T-helper 2 cell treated with Interferon-gamma antibody and Interleukin-4, amounts not matched to agents 100 ng/mL and 5 ng/mL, for 36 hours (primary cell): Measurements from ENCODE around the gene IYD. TPM values are rescaled to one million over a fixed set of nuclear protein-coding genes. Genes with fewer than 3 reads are reported as not detected.

ENCODE experiments used
- intact Hi-C: fragments of 100-400 bp; cut with micrococcal nuclease; formaldehyde crosslinking; loops from one replicate; pipeline ENCODE4 v1.15.1; 2023
- total RNA-seq: library from RNA; stranded (reverse); gene quantifications from 2 replicates; pipeline ENCODE4 v1.2.3, GENCODE V29; 2022

IYD gene
- total RNA-seq: not detected in 2 replicates

DNA sequence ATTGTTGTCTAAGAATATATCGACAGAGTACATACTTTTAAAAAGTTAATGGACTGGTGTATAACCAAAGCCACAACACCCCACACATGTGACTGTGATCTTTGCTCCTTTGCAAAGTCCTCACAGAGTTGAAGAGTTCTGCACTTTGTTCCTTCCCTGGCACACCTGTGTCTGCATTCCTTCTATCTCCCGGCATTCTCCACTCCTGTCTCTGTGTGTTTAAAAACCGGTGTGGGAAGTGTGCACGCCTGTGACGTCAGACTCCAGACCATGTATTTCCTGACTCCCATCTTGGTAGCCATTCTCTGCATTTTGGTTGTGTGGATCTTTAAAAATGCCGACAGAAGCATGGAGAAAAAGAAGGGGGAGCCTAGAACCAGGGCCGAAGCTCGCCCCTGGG is at the start of gene IYD:
Gene IYD (plus strand): TSS at position 251 of the 400 bp plus-strand sequence. CDS start 20 bp downstream, at position 271.
- intact Hi-C loops: no loop called here

GRCh38 chr6:150319924-150320323 is 48.9 kb upstream of the IYD start:
- intact Hi-C loops: no loop called here

- intact Hi-C loops: no loop called here
Observed at GRCh38 chr6:150320442-150320841, 48.4 kb upstream of the IYD start.

DNA sequence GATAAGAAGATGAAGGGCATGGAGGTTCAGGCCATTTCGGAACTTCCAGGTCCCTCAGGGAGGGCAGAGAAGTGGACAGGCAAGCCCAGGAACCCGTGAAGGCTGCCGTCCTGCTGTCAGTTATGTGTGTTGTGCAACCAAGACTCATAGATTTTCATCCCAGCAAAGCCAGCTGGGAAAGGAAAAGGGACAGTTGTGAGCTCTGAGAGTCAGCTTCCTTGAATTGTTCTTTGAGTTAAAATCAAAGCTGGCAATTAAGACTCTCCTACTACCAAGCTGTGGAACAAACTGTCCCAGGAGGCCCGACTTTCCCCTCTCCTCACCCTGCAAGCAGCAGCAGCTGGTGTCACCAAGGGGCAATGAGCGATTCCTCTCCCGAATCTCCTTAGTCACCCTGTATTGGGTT is 46.3 kb upstream of the IYD start:
- intact Hi-C loops: no loop called here

DNA sequence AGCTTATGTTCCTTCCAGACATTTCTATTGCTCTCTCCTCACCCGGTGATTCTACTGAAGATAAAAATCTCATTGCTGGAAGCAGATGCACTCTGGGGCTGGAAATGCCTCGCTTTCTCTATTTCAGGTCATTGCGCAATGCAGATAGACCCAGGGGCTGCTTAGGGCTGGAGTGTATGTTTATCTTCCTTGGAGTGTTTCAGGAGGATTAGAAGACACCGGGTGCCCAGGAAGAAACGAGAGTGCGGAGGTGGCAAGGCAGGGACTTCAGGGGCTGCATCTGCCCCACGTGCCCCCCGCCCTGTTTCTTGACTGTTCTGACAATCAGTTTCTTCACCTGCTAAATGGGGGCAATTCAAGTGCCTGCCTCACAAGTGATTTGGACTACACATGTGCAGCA is 45.6 kb upstream of the IYD start:
- intact Hi-C loops: no loop called here

DNA sequence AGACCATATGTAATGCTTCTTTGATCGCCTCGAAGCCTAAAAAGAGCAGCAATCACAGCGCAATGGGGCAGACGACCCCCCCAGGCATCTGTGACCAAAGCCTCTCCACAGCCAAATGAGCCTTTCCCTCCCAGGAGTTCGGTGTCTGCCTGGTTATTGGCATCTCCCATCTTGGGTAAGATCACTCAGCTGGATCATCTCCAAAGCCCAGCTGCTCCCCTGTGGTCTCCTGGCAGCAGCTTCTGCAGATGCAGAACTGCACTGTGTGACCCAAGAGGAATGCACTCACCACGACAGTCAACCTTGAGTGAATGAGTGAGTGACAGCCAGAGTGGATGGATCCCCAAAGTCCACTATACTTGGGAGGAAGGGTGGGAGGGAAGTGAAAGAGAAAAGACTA is 44.8 kb upstream of the IYD start:
- intact Hi-C loops: no loop called here

DNA sequence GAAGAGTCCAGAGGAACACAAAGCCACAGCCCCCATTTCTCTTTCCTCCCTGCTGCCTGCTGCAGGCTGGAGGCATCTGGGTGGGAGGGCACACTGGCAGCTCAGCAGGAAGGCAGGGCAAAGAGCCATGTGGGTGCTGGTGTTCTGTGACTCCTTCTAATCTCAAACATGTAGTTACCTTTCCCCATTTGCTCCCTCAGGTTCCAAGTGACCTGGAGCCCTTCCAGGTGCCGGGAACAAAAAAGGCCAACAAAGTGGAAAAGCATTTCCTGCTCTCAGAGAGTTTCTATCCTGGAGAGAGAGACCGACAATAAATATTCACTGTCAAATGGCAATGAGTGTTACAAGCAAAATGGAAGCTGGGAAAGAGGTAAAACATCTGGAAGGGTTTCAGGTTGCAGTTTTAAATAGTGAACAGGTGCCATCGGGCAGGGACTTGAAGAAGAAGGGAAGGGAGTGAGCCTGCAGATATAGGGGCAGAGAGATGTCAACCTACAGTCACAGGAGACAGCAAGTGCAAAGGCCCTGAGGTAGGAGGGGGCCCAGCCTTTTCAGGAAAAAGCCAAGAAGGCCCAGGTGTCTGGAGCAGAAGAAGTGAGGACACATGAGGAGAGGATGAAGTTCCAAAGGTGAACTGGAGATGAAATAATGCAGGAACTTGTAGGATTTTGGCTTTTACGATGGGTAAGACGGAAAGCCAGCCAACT is 43.6 kb upstream of the IYD start:
- intact Hi-C loops: no loop called here

DNA sequence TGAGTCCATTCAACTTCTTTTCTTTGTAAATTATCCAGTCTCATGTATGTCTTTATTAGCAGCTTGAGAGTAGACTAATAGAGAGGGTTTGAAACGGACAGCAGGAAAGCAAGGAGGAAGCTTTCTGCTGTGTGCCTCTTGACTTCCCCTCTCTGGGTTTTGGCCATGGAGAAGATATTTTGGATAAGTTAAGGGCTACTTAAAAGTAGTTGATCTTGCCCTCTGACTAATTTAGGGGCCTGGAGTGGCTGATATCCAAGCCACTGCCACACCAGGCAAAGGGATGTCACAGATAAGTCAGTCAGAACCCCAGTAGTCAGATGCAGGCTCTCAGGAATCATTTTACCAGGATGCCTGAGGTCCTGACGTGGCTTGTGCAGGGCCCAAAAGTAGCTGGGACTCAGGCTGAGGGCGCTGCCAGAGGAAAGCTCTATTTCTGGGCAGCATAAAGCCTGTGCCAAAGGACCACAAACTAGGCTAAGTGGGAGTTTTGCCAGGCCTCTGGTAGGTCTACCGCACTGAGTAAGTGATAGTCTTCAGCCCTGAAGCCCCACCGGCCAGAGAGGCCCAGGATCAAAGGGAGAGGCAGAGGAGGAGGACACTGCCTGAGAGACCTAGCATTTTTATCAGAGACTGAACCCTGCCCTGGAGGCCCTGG is 41.6 kb upstream of the IYD start:
- intact Hi-C loops: no loop called here

- intact Hi-C loops: no loop called here
Observed at GRCh38 chr6:150328744-150329405, 39.9 kb upstream of the IYD start.

DNA sequence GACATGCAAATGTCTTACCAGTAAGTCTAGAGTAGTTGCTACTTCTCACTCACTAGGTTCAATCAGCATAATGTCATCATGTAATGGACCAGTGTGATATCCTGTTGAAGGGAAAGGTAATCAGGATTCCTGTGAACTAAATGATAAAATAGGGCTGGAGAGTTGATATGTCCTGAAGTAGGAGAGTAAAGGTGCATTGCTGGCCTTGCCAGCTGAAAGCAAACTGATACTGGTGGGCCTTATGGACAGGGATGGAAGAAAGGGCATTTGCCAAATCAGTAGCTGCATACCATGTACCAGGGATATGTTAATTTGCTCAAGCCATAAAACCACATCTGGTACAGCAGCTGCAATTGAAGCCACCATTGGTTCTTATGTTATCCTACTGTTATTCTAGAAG is 37.5 kb upstream of the IYD start:
- intact Hi-C loops: no loop called here

GRCh38 chr6:150332939-150333584 is 35.8 kb upstream of the IYD start:
- intact Hi-C loops: no loop called here

DNA sequence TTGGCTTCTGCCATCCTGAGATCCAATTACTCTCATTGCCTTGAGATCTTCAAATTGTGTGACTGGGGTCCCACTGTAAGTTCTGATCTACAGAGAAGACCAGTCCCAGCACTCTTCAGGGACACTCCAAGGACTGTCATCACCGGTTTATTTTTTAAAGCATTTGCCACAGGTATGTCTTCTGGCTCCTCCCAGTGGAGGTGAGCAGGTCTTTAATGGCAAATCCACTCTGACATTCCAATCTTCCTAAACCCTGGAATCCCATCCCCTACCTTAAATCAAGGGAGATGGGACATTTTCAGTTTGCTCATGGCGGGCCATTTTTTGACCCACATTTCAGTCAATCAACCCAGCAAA is 35.2 kb upstream of the IYD start:
- intact Hi-C loops: no loop called here

- intact Hi-C loops: loop anchor here (1.0 kb wide), 2 partner anchors 255 to 266 kb away; partner anchors contain the start of gene ULBP3
Observed at GRCh38 chr6:150334790-150335783, 33.7 kb upstream of the IYD start.

GRCh38 chr6:150336299-150336698 is 32.5 kb upstream of the IYD start:
- intact Hi-C loops: no loop called here

GRCh38 chr6:150336708-150337107 is 32.1 kb upstream of the IYD start:
- intact Hi-C loops: no loop called here

DNA sequence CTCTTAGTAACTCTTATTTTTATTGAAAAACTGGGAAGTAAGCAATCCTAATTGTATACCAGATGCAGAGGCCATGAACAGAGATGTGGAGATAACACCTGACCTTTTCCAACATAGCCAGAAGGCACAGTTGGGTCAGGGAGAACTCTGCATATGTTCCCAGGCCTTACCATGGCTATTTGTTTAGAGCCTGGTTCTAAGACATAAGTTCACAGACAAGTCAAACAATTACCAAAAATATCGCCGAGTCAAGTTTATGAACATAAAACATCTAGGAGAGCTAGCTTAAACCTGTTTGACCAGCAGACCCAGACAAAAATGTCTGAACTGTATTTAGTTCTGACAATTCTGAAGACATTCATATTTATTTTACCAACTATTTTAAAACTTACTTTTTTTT is 26.7 kb upstream of the IYD start:
- intact Hi-C loops: no loop called here

- intact Hi-C loops: no loop called here
Observed at GRCh38 chr6:150343434-150343833, 25.4 kb upstream of the IYD start.

GRCh38 chr6:150345781-150346180 is 23.0 kb upstream of the IYD start:
- intact Hi-C loops: no loop called here

GRCh38 chr6:150346346-150346745 is 22.5 kb upstream of the IYD start:
- intact Hi-C loops: no loop called here

GRCh38 chr6:150347845-150348244 is 21.0 kb upstream of the IYD start:
- intact Hi-C loops: no loop called here

- intact Hi-C loops: no loop called here
Observed at GRCh38 chr6:150349546-150349945, 19.3 kb upstream of the IYD start.
